T-helper 17 cell (primary cell): ENCODE results near the gene TEKT2. TPM values are rescaled to one million over a fixed set of nuclear protein-coding genes. Genes with fewer than 3 reads are reported as not detected.

Experiments used
- ATAC-seq: fragments of 150-1000 bp; cut with Tn5 transposase; 2 replicates; pipeline ENCODE4 v1.10.0; 2021; ENCODE audit warnings: mild to moderate bottlenecking, moderate library complexity
- DNase-seq, 3 donors: peaks; one replicate each; pipeline versions ENCODE4 v3.0.0 to v3.0.0-alpha.2; 2020 to 2021
- H3K9me3 ChIP-seq: one replicate; pipeline ENCODE4 v1.7.0; 2013; ENCODE audit warnings: low read length, mild to moderate bottlenecking; ENCODE audit not compliant: control insufficient read depth, poor library complexity, severe bottlenecking
- H3K27ac Mint-ChIP-seq: one replicate; pipeline ENCODE4 v1.8.0; 2022; ENCODE audit warnings: mild to moderate bottlenecking, moderate library complexity, mixed read lengths
- H3K27me3 Mint-ChIP-seq: one replicate; pipeline ENCODE4 v1.8.0; 2022; ENCODE audit warnings: mixed read lengths
- H3K36me3 Mint-ChIP-seq: one replicate; pipeline ENCODE4 v1.8.0; 2022; ENCODE audit warnings: low read depth, mixed read lengths
- H3K4me1 Mint-ChIP-seq: one replicate; pipeline ENCODE4 v1.8.0; 2022; ENCODE audit warnings: mild to moderate bottlenecking, mixed read lengths
- H3K4me3 Mint-ChIP-seq: one replicate; pipeline ENCODE4 v1.8.0; 2022; ENCODE audit warnings: mild to moderate bottlenecking, moderate library complexity, mixed read lengths
- total RNA-seq, 4 donors: library from RNA in 2 of 4; stranded (reverse) in 2 of 4; gene quantifications; one replicate each; pipeline ENCODE4 v1.2.3 and lab custom pipeline; 2022 to 2026

TEKT2 gene
- total RNA-seq, 2 donors from 2014 or later = 0.29 to 0.30 TPM

DNA sequence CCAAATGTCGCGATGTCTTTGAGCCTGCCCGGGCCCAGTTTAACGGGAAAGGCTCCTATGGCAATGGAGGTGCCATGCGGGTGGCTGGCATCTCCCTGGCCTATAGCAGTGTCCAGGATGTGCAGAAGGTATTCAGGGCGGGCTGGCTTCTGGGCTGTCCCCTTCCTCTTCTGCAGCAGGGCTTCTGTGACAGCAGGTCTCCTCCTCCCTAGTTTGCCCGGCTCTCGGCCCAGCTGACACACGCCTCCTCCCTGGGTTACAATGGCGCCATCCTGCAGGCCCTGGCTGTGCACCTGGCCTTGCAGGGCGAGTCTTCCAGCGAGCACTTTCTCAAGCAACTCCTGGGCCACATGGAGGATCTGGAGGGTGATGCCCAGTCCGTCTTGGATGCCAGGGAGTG, 7.8 kb downstream of the TEKT2 start:
- H3K4me3 Mint-ChIP-seq = no peak overlapping the region
- no peak overlapping the region for H3K27ac Mint-ChIP-seq
- no peak for DNase-seq

GRCh38 chr1:36092166-36092797, 8.4 kb downstream of the TEKT2 start:
- no peaks in the 10 kb centered on the region for H3K9me3 ChIP-seq
- ATAC-seq (no peak), DNase-seq (no peak)
- Mint-ChIP-seq H3K27ac (no peak overlapping the region), H3K36me3 (peaks cover 2% of the 10 kb centered on the region), H3K27me3 (no peaks in the 10 kb centered on the region), H3K4me3 (no peak overlapping the region), H3K4me1 (peaks cover 9% of the 10 kb centered on the region)

More for the DNA sequence above, 7.8 kb downstream of the TEKT2 start:
- Mint-ChIP-seq H3K4me1 (peaks cover 11% of the 10 kb centered on the region), H3K36me3 (peaks cover 2% of the 10 kb centered on the region), H3K27me3 (peaks cover 4% of the 10 kb centered on the region)
- no peaks in the 10 kb centered on the region for H3K9me3 ChIP-seq
- ATAC-seq = no peak

- no peak for ATAC-seq
- no peak overlapping the region for H3K4me3 Mint-ChIP-seq
Measured at GRCh38 chr1:36092798-36093185, 8.9 kb downstream of the TEKT2 start.

DNA sequence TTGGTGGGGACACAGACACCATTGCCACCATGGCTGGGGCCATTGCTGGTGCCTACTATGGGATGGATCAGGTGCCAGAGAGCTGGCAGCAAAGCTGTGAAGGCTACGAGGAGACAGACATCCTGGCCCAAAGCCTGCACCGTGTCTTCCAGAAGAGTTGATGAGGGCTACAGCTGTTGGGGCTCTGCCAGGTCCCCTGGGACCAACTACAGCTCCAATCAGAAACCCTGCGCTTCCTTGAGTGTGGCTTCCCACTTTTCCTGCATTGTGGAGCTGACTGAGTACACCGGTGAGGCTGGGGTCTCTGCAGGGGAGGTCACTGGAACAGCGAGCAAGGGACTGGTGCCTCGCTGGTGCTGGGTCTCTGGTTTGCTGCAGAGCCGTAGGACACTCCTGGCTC, 9.3 kb downstream of the TEKT2 start:
- no peak for ATAC-seq
- H3K27me3 Mint-ChIP-seq = no peaks in the 10 kb centered on the region
- H3K4me3 Mint-ChIP-seq = no peak overlapping the region
- peaks cover 9% of the 10 kb centered on the region for H3K4me1 Mint-ChIP-seq
- DNase-seq = no peak
- H3K9me3 ChIP-seq = no peaks in the 10 kb centered on the region
- peaks cover 2% of the 10 kb centered on the region for H3K36me3 Mint-ChIP-seq
- no peak overlapping the region for H3K27ac Mint-ChIP-seq

More at GRCh38 chr1:36092798-36093185, 8.9 kb downstream of the TEKT2 start:
- Mint-ChIP-seq H3K27ac (no peak overlapping the region), H3K27me3 (no peaks in the 10 kb centered on the region), H3K36me3 (peaks cover 2% of the 10 kb centered on the region), H3K4me1 (peaks cover 9% of the 10 kb centered on the region)
- H3K9me3 ChIP-seq = no peaks in the 10 kb centered on the region
- no peak for DNase-seq

DNA sequence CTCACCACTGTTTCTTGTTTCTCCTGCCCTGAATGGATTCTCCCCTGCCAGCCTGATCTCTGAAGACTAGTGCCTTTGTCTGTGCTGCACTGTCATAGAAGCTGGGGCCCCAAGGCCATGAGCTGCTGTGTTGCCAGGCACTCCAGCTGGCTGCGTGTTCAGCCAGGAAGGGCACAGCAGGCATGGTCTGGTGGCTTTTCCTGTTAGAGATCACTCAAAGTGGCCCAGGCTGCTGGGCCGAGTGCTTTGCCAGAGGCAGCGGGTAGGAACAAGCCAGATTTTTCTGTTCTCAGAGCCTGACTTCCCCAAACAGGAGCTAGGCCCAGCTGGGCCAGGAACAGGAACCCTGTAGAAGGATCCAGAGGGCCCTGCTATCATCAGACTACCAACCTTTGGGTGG, 10.0 kb downstream of the TEKT2 start:
- ATAC-seq (no peak), DNase-seq (no peak)
- Mint-ChIP-seq H3K4me1 (peaks cover 9% of the 10 kb centered on the region), H3K4me3 (no peak overlapping the region), H3K27me3 (no peaks in the 10 kb centered on the region), H3K27ac (no peak overlapping the region), H3K36me3 (peaks cover 2% of the 10 kb centered on the region)
- H3K9me3 ChIP-seq = no peaks in the 10 kb centered on the region

- Mint-ChIP-seq H3K27ac (no peak overlapping the region), H3K36me3 (no peaks in the 10 kb centered on the region), H3K4me1 (peaks cover 7% of the 10 kb centered on the region), H3K27me3 (no peaks in the 10 kb centered on the region), H3K4me3 (no peak overlapping the region)
- no peaks in the 10 kb centered on the region for H3K9me3 ChIP-seq
- ATAC-seq (no peak), DNase-seq (no peak)
Measured at GRCh38 chr1:36094621-36095061, 10.7 kb downstream of the TEKT2 start.

- H3K27me3 Mint-ChIP-seq = no peaks in the 10 kb centered on the region
- no peak for ATAC-seq
- H3K36me3 Mint-ChIP-seq = no peaks in the 10 kb centered on the region
- H3K27ac Mint-ChIP-seq = peak overlapping the region; percentile 56
- peaks cover 4% of the 10 kb centered on the region for H3K4me1 Mint-ChIP-seq
- H3K9me3 ChIP-seq = no peaks in the 10 kb centered on the region
- DNase-seq = no peak
- no peak overlapping the region for H3K4me3 Mint-ChIP-seq
Measured at GRCh38 chr1:36095760-36096405, 12.0 kb downstream of the TEKT2 start.

DNA sequence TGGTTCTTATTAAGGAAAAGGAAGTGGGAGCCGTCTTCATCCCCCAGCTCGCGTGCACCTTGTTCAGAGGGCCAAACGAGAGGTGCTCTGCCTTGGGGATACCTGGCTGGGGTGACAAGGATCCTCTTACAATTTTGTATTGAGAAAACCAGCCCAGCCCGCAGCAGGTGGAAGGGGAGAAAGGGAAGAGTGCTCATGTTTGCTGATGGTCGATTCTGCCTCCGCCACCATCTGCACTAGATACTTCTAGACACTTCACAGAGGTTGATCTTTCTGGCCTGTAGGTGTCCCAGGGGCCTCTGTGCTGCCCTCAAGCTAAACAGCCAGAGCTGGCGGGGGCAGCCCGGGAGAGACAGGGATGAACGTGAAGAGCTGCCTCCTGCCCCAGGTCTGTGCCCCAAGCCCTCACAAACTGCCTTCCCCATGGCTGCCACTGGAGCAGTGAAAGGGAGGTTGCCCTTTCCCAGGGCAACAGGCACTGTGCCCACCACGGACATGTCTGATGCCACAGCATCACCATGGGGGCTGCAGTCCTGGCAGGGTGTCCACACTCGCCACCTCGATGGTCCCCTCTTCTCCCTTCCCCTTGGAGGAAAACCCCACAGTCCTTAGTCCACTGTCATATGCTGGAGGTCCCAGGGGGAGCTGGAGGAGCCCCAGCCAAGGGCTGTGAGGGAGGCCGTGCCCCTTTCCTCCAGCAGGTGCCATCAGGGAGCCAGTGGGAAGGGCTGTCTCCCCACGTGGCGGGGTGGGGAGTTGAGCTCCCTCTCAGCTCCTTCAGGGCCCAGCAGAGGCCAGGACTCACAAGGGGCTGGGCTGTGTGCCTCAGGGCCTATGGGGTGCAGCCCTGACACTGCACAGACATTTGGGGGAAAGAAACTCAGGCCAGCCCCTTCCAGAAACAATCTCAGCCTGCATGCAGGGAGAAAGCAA, 12.9 kb downstream of the TEKT2 start:
- Mint-ChIP-seq H3K27me3 (no peaks in the 10 kb centered on the region), H3K36me3 (no peaks in the 10 kb centered on the region), H3K27ac (peak overlapping the region; percentile 56), H3K4me3 (no peak overlapping the region), H3K4me1 (peaks cover 7% of the 10 kb centered on the region)
- no peaks in the 10 kb centered on the region for H3K9me3 ChIP-seq
- DNase-seq = no peak
- no peak for ATAC-seq

- H3K4me3 Mint-ChIP-seq = no peak overlapping the region
- no peaks in the 10 kb centered on the region for H3K36me3 Mint-ChIP-seq
- ATAC-seq (no peak), DNase-seq (no peak)
- H3K4me1 Mint-ChIP-seq = peaks cover 7% of the 10 kb centered on the region
- no peak overlapping the region for H3K27ac Mint-ChIP-seq
- no peaks in the 10 kb centered on the region for H3K27me3 Mint-ChIP-seq
- H3K9me3 ChIP-seq = no peaks in the 10 kb centered on the region
Measured at GRCh38 chr1:36097693-36098585, 14.0 kb downstream of the TEKT2 start.

DNA sequence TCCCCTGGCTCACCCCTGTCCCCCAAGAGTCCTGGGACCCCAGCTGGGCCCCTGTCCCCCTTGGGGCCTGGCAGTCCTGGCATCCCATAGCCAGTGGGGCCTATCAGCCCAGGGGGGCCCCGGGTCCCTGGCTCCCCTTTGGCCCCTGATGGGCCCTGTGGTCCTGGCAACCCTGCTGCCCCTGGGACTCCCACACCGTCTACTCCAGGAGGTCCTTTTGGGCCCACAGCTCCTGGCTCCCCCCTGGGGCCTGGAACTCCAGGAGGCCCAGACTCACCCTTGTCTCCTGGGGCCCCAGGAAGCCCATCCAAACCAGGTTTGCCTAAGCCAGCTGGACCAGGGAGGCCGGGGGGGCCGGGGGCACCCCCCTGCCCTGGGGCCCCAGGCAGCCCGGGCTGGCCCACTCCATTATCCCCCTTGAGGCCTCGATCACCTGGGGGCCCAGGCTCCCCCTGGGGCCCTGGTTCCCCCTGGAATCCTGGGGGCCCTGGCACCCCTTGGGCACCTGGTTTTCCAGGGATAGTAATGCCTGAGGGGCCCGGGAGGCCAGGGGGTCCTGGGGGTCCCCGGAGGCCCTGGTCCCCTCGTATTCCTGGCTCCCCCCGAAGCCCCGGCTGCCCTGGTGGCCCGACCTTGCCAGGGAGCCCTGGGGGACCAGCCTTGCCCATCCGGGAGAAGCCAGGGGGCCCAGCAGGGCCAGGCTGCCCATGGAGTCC, 14.9 kb downstream of the TEKT2 start:
- no peaks in the 10 kb centered on the region for H3K9me3 ChIP-seq
- Mint-ChIP-seq H3K4me3 (no peak overlapping the region), H3K27me3 (no peaks in the 10 kb centered on the region), H3K36me3 (no peaks in the 10 kb centered on the region), H3K27ac (no peak overlapping the region), H3K4me1 (peaks cover 5% of the 10 kb centered on the region)
- ATAC-seq (no peak), DNase-seq (no peak)

- H3K4me3 Mint-ChIP-seq = no peak overlapping the region
- H3K4me1 Mint-ChIP-seq = peaks cover 5% of the 10 kb centered on the region
- H3K27ac Mint-ChIP-seq = no peak overlapping the region
Measured at GRCh38 chr1:36099681-36100341, 15.9 kb downstream of the TEKT2 start.

DNA sequence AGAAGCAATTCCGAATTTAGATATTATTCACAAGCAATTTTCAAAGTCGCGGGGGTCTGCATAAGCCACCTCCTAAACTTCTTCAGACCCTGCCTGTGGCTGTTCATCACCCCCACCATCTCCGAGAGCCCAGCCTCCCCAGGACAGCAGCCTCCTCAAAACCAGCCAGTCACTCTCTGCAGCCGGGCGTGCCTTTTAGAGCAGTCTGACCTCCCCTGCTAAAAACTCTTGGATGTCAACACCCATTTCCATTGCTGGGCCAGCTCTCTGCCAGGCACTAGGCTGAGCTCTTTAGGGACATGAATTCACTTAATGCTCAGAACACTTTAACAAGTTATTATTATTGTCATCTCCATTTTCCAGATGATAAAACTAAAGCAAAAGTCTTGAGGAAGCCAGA, 16.5 kb downstream of the TEKT2 start:
- H3K36me3 Mint-ChIP-seq = no peaks in the 10 kb centered on the region
- H3K9me3 ChIP-seq = no peaks in the 10 kb centered on the region
- ATAC-seq = no peak
- no peak for DNase-seq
- H3K4me1 Mint-ChIP-seq = peaks cover 5% of the 10 kb centered on the region
- no peak overlapping the region for H3K27ac Mint-ChIP-seq
- H3K27me3 Mint-ChIP-seq = no peaks in the 10 kb centered on the region
- no peak overlapping the region for H3K4me3 Mint-ChIP-seq

More at GRCh38 chr1:36099681-36100341, 15.9 kb downstream of the TEKT2 start:
- peak; percentile 52 to 69 (median 58) for DNase-seq
- ATAC-seq = peak; percentile 92
- no peaks in the 10 kb centered on the region for H3K36me3 Mint-ChIP-seq
- H3K9me3 ChIP-seq = no peaks in the 10 kb centered on the region
- no peaks in the 10 kb centered on the region for H3K27me3 Mint-ChIP-seq
